GM12875 (cell line): ENCODE data around the gene UGT1A9.

Experiments
- H3K4me3 ChIP-seq: one replicate; pipeline ENCODE4 v1.5.1; 2011; ENCODE audit warnings: low read depth, low read length, control low read depth
- TF ChIP-seq, protein P1 (sequence below): IDR thresholded peaks from 2 replicates; pipeline ENCODE4 v1.5.1; 2011; ENCODE audit warnings: low read depth, mild to moderate bottlenecking, control low read depth, inconsistent platforms, low read length, moderate library complexity, borderline replicate concordance; ENCODE audit not compliant: insufficient read depth

Gene UGT1A9

DNA sequence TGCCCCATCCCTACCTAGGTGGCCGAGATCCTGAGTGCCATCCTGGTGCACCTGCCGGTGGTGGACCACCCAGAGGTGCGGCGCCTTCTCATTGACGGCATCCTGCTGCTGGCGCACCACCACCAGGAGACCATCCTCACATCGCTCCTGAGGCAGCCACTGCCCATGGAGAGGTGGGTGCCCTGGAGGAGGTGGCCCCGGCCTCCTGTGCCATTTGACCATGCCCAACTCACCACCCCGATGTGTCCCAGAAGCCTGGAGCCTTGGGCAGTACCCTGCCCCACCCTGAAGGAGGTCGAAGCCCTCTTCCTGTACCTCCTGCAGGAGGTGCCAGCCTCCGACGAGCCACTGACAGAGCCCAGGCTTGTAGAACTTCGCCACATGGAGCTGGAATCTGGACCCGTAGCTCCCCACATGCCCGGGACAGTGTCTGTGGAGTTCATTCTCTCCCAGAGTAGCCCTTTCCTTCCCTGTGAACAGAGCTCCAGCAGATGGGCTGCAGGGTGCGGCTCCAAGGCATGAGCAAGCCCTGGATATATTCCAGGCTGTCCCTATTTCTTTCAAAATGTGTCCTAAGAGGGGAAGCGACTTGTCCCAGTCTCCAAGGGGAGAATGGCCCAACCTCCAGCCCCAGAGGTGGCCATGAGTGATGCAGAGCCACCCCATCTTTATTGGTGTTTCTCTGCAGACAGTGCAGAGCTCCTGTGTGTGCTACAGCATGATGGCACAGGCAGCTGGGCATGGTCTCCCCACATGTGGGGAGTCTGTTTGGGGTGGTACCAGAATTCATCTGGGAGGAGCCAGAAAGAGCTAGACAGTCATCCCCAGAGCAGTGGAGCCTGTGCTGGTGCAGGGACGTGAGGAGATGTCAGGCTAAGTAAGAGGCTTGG is 148.4 kb downstream of the UGT1A9 start:
- H3K4me3 ChIP-seq = no peak overlapping the region
- TF ChIP-seq, protein P1, sequence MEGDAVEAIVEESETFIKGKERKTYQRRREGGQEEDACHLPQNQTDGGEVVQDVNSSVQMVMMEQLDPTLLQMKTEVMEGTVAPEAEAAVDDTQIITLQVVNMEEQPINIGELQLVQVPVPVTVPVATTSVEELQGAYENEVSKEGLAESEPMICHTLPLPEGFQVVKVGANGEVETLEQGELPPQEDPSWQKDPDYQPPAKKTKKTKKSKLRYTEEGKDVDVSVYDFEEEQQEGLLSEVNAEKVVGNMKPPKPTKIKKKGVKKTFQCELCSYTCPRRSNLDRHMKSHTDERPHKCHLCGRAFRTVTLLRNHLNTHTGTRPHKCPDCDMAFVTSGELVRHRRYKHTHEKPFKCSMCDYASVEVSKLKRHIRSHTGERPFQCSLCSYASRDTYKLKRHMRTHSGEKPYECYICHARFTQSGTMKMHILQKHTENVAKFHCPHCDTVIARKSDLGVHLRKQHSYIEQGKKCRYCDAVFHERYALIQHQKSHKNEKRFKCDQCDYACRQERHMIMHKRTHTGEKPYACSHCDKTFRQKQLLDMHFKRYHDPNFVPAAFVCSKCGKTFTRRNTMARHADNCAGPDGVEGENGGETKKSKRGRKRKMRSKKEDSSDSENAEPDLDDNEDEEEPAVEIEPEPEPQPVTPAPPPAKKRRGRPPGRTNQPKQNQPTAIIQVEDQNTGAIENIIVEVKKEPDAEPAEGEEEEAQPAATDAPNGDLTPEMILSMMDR = no peak

DNA sequence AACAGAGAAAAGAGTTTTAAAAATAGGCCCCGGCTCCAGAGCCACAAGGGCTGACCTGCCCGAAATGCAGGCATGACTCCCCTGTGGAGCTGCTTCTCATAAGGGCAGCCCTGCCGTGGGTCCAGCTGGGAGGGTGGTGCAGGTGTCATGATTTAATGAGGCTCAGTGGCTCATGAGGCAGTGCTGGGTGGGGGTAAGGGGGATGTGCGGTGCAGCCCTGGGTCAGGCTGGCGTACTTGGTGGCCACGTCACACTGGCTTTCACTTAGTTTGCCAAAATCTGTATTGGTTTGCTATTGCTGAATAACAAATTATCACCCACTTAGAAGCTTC is 149.0 kb downstream of the UGT1A9 start:
- TF ChIP-seq, protein P1 = no peak
- no peak overlapping the region for H3K4me3 ChIP-seq

DNA sequence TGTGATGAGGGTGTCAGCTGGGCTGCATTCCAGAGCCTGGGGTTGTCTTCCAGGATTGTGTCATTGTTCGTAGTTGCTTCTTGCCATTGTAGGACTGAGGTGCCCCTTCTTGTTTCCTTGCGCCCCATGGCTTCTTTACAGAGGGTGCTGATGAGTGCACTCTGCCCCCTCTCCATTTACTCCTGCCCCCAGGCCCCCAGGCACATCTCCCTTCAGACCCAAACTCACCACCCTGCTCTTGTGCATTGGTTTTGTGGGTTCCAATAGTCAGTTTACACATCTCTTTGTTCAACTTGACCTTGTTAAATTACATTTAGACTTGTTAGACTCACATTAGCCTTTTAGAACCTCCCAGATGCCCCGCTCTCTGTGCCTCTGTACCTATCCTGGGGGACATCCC is 149.5 kb downstream of the UGT1A9 start:
- H3K4me3 ChIP-seq = no peak overlapping the region
- TF ChIP-seq, protein P1 = no peak

DNA sequence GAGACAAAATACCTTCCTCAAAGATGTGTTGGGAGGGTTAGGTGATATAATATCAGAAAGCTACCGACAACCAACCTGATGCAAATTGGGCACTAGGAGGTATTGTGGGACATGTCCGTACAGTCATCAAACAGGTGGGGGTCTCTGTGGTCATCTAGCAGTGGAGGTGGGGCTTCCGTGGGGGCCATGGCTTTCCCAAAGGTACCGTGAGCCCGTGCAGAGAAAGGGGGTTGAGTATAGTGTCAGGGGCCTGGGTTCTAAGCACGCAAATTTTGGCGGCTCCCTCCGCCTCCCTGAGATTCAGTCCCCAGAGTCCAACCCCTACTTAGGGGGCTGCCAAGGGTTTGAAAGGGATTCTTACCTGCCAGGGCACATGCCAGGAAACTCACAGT is 150.0 kb downstream of the UGT1A9 start:
- H3K4me3 ChIP-seq = no peak overlapping the region
- TF ChIP-seq, protein P1 = no peak

DNA sequence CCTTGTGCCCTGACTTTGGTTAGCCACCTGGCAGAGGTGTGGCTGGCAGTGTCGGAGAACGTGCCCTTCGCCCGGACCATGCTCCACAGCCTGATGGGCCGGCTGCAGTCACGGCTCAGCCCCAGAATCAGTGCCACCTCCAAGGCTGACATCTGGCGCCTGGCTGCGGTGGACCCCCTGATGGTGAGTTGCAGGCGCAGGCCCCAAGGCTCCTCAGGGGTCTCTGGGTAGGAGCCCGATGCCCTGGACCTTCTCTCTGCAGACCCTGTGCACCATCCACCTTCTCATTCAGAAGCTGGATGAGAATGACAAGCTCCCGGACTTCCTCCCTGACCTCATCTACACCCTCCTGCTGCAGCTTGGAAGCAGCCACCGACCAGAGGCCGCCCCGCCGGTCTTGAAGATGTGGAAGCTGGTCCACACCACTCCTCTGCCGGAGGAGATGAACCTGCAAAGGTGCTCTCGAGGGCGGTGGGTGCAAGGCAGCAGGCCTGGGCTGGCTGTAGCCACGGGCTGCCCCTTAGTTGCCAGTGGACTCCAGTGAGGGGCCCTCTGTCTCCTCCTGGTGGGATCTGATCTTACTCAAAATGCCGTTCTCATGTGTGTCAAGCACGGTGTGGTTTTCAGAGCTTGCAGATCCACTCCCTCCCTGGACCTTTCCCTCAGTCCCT is 150.5 kb downstream of the UGT1A9 start:
- no peak overlapping the region for H3K4me3 ChIP-seq
- TF ChIP-seq, protein P1 = no peak
